ENCODE measurements around the gene KIAA0319L.

KIAA0319L gene

GRCh38 chr1:35561972-35562680 lies 4.9 kb upstream of the KIAA0319L start:
- DNase-seq, result no peak

GRCh38 chr1:35561297-35561971 lies 4.2 kb upstream of the KIAA0319L start:
- no peak for DNase-seq

GRCh38 chr1:35560256-35561225 lies 3.3 kb upstream of the KIAA0319L start:
- no peak for DNase-seq

- DNase-seq, result no peak
These were observed 2.2 kb upstream of the KIAA0319L start for GRCh38 chr1:35559317-35559944.

GRCh38 chr1:35558374-35559316 lies 1.4 kb upstream of the KIAA0319L start:
- no peak for DNase-seq

GRCh38 chr1:35557611-35558373 lies 589 bp upstream of the KIAA0319L start, which contains the start of gene NCDN:
Gene NCDN, plus strand, starts transcription at chr1:35557799. Its CDS starts 392 bp downstream, at chr1:35558191.
- peak; percentile 98 for DNase-seq

- DNase-seq, result no peak
These were observed 602 bp downstream of the KIAA0319L start for GRCh38 chr1:35556484-35557117.

- peak; percentile 58 for DNase-seq
These were observed 1.4 kb downstream of the KIAA0319L start for GRCh38 chr1:35555601-35556477.

- no peak for DNase-seq
These were observed 2.0 kb downstream of the KIAA0319L start for GRCh38 chr1:35555212-35555584.

- no peak for DNase-seq
These were observed 2.7 kb downstream of the KIAA0319L start for GRCh38 chr1:35554266-35555211.

- no peak for DNase-seq
These were observed 3.4 kb downstream of the KIAA0319L start for GRCh38 chr1:35553851-35554250.

- no peak for DNase-seq
These were observed 10.6 kb downstream of the KIAA0319L start for GRCh38 chr1:35546614-35547013.

- peak; percentile 51 for DNase-seq
These were observed 12.2 kb downstream of the KIAA0319L start for GRCh38 chr1:35544976-35545375.

- DNase-seq, result peak; percentile 74
These were observed 17.4 kb downstream of the KIAA0319L start for GRCh38 chr1:35539824-35540261.

- peak; percentile 25 for DNase-seq
These were observed 18.0 kb downstream of the KIAA0319L start for GRCh38 chr1:35539073-35539823.

- no peak for DNase-seq
These were observed 19.4 kb downstream of the KIAA0319L start for GRCh38 chr1:35537806-35538205.

Measured in fibroblast of skin of abdomen (primary cell).